Activated CD4-positive, CD25-positive, alpha-beta regulatory T cell treated with anti-CD3 and anti-CD28 coated beads, Interleukin-2, amount 50 U/mL, for 16 hours (primary cell): ENCODE measurements around the gene PARVA.

ENCODE experiments used
- DNase-seq: peaks from one replicate; pipeline ENCODE4 v3.0.0-alpha.2; 2020; ENCODE audit warnings: low read depth, low spot score

Gene PARVA

DNA sequence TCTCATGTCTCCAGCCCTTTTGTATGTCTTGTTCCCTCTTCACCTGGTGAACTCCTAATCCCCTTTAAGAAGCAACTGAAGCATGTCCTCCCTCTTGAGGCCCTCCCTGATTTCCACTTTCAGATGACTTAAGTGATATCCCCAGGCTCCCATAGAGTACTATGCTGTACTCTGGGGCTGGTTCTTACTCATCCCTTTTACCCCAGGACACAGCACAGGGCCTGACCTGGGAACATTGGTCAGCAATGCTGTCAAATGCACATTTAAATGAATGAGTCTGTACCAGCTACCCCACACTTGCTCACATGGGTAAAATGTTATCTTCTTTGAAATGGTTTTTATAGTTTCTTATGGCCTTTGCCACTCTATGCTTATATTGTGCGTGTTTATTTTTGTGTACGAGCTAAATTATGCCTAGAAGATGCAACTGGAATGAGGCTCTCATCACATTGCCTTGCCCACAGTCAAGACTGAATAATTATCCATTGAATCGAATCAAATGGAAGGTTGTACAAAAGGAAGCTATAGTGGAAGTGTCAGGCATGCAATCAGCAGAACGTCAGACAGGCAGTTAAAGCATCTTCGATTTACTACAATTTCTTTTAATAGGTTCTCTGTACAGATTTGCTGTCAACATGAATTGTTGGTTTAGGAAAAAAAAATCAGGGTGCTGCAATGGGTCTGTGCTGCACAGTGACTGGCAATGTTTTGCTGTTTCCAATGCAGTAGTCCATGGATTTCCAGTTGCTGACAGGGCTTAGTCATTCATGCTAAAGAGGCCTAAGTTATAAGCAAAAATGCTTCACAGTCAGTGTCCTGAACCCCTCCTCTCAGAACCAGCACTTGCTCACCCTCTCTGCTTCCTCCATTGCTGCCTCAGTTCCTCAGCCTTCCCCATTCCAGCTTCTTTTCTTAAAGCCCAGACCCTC is 79.5 kb downstream of the PARVA start:
- DNase-seq: no peak

DNA sequence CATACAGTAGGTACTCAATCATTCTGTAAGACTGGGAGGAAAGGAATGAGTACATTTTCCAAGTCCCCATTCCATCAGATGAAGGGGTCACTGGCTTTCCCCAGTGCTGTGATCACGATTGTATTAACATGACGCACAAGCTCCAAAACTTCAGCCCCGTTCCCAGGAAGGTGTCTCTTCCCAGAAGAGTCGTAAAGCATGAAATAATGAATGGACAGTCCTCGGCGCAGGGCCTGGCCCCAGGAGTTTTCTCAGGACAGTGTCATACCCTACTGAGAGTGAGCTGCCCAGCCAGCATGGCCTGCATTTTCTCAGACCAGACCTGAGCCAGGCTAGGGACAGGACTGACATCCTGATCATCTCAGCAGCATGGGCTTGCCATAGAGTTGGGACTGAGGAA is 80.7 kb downstream of the PARVA start:
- no peak for DNase-seq

DNA sequence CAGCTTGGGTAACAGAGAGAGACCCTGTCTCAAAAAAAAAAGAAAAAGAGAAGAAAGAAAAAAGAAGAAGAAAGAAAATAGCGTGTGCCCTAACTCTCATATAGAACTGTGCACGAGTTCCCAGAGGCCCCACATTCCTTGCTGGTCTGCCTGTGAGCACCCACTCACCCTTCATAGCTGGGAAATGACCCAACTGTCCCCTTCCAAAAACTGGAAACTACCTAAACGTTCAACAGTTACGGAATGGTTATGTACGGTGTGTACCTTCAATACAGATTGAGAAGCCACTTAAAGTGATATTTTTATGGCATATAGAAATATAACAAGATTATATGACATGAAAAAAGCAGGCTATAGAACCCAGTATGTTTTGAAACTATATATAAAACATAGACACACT is 82.0 kb downstream of the PARVA start:
- DNase-seq: no peak

DNA sequence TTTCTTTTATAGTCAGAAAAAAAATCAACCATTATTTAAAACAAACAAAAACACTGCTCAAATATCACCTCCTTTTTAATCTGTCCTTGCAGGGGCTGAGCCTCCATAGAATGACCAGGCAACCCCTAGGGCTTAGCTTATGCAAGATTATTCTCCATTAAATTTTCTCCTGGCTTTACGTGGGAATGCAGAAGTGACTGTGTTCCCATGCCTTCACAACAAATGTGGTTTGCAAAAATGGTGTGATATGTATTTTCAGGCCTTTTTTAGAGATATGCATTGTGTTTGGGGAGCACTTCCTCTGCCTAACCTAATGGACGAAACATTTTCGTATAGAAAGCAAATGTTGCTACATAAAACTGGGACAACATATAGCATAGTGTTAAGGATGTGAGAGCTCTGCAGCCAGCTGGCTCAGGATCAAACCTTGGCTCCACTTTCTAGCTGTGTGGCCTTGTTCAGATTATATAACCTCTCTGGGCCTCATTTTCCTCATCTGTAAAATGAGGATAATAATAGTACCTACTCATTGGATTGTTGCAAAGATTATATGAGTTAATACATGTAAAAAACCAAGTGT is 82.6 kb downstream of the PARVA start:
- no peak for DNase-seq

DNA sequence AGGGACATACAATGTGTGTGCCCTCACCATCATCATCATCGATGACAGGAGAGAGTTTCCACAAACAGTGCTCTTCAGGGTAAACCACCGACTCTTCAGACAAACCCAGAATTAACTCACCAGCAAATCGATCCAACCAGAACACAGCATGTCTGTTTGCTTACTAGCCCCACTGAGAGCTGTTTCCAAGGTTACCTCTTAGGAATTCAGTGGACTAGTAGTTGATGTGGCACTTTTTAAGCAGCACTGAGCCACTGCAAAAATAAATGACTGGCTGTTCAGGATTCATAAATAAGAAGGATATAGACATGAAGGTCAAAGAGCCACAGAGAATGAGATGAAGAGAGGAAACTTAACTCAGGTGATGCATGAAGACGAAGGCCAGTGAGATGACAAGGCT is 83.1 kb downstream of the PARVA start:
- no peak for DNase-seq

DNA sequence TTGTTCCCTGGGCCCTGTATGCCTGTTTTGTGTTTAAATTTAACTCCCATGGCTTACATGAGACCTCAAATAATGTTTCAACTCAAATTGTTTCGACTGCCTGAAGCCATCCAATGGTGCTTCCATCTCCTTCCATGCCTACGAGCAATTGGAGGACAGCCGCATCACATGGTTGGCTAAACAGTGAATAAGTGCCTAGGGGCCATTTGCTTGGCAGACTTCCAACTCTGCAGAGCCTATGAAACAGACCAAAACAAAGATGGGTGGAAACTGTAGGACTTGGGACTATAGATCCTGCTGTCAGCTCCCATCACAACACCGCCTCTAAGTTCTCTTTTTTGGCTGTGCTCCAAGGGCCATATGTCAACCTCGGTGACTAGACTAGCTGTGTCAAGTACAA is 84.1 kb downstream of the PARVA start:
- no peak for DNase-seq

DNA sequence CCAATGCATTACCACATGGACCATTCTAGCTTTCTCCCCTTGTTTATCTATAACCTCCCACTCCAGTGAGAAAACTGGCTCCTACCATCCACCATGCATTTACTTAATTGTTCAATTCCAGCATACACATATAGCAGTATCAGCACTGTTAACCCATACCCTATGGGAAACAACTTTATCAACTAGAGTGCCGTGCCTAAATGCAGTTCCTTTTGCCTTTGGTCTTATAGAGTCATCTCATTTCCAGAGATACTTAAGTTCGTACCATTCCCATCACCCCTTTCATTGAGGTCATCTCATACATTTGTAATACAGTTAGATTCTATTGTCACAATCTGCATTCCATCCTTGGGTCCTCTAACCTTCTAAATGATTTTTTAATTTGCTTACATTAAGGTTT is 86.9 kb downstream of the PARVA start:
- no peak for DNase-seq

DNA sequence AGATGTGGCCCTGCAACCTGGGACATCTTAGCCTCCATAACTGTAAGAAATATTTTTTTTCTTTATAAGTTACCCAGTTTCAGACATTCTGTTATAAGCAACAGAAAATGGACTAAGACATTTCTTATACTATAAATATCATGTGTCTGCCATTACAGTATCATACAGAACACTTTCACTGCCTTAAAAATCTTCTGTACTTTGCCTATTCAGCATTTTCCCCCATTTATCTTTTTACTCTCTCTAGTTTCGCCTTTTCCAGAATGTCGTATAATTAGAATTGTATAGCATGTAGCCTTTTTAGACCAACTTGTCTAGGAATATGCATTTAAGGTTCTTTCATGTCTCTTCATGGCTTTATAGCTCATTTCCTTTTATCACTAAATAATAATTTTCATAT is 88.0 kb downstream of the PARVA start:
- DNase-seq: no peak

DNA sequence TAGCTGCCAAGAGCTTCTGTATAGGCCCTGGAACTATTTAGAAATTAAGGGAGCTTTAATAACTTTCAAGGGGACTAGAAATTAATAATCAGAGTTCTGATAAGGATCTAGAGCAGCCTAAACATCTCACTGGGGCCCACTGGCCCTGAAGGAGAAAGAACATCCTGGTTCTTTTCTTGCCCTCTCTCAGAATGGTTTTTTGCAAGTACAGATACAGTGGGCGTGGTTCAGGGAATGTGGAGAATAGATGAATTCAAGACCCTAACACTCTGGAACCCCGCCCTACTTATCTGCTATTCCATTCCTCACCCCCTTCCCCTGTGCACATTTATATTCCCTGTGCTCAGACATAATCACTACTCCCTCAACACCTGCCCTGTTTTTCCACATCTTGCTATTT is 90.2 kb downstream of the PARVA start:
- no peak for DNase-seq

DNA sequence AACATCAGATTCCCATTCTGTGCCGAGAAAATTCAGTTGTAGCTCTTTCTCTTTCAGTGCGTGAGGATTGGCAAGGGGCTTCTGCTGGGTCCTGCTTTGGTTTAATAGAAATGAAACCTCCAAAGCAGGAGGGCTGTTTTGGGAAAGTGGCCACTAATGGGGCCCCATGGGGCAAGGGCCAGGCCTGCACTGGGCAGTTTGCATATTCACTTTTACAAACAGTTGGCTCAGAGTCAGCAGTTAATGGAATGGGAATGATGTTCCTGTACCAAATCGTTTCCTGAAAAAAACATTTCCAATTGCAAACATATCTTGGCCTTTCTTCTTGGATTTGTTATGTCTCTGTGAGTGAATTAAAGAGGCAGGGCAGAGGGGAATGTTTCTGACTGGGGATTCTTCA is 92.1 kb downstream of the PARVA start:
- no peak for DNase-seq

DNA sequence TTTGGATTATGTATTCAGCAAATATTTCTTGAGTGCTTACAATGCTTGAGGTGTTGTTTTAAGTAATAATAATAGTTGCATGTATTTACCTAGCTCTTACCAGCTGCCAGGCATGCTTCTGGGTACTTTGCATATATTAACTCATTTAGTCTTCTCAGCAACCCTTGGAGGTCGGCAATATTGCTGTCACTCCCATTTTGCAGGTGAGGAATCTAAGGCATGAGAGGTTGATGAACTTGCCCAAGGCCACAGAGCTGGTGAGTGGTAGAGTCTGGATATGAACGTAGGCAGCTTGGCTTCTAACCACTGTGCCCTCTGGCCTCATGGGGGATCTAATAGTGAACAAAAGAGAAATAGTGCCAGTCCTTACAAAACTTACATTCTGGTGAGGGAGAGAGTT is 92.9 kb downstream of the PARVA start:
- DNase-seq: no peak

DNA sequence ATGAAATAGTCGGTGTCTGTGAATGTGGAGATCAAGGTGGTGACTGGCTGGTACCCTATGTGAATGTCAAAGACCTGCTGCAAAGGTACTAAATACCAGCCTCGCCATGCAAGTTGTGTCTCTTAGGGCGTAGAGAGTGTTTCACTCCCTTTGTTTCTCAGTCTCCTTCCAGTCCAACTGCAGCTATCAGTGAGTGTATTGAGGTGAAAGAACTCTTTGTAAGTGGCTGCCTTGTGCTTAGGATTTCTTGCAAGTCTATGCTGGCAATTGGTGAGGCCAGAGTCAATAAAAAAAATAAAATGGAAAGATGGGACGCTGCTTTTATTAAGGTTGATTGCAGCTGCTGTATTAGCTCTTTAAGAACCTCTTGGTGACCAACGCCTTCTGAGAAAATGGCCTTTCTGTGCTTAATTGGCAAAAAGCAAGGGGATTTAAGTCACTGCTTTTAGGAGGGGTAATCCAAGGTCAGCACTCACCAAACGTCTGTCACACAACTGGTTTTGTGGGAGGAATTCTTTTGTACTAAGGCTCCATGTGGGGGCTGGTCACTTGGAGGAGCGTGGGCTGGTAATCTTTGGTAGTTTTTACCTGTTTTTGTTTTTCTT is 95.1 kb downstream of the PARVA start:
- no peak for DNase-seq

DNA sequence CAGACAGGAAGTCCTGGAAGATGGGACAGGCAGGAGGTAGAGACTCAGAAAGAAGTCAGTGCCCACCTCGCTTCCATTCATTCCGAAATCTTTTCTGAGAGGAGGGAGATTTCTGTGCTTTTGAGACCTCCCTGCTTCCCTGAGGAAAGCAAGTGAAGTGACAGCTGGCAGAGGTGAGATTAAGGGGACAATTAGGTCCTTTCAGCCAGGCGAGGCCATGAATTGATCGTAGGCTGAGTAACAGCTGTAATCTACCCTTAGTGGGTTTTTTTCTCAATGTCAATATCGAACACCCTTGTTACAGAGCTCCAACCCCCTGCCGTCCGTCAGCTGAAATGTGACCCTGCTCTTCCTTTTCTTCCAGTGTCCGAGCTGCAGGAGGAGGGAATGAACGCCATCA is 96.0 kb downstream of the PARVA start:
- DNase-seq: no peak

DNA sequence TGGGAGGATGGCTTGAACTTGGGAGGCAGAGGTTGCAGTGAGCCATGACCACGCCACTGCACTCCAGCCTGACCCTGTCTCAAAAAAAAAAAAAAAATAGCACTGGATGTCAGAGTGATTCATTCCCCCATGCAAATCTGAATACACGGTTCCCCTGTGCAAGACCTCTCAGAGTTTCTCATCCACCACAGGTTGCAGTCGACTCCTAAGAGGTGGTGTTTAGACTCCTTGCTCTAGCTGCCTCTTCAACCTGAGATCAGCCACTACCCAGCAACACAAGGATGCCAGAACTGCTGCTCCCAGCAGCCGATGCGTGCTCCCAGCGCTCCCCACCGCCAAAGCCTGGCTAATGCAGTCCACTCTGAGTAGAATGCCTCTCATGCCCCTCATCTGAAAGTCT is 97.5 kb downstream of the PARVA start:
- no peak for DNase-seq

DNA sequence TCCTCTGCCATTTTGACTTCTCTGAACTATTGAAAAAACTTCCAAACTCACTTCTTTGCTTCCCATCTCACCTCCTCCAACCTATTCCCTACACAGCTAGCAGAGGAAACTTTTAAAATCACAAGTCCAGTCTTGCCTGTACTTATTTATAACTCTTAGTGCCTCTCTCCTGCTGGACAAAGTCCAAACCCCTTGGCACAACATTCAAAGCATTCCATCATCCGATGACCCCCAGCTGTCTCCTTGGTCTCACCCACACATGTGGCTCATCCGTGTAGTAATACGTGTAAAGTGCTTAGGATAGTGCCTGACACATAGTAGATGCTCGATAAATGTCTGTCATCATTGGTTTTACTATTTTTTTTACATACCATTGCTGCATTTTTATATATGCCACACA is 101.4 kb downstream of the PARVA start:
- no peak for DNase-seq

DNA sequence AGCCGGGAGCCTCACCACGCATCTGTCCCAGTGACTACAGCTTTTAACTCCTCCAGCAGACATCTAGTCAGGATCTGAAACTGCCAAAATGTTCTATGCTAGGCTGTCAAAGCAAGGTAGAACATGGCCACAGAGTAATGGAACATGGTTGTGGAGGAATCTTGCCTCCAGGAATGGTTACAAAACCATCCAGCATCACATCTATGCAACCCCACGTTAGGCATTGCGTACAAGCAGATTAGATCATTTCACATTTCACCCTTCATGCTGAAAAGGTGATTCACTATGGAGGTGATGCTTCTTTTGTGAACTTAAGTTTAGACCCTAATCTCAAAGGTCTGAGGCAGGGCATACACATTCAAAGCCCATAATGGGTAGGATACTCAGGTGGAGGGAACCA is 103.0 kb downstream of the PARVA start:
- no peak for DNase-seq

DNA sequence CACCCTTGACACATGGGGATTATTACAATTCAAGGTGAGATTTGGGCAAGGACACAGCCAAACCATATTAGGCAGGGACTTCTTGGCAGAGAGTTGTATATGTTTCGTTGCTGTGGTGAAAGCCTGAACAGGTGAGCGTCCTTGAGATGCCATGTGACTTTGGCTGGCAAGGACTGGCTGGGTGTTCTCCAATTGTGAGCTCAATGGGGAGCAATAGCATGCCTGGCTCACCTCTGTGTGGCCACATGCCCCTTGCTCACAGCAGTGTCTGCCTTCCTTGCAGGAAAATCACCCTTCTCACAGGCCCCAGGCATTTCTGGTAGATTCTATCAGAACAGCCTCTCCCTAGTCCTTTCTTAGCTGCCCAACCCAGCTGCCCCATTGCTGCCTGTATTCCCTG is 105.5 kb downstream of the PARVA start:
- no peak for DNase-seq

DNA sequence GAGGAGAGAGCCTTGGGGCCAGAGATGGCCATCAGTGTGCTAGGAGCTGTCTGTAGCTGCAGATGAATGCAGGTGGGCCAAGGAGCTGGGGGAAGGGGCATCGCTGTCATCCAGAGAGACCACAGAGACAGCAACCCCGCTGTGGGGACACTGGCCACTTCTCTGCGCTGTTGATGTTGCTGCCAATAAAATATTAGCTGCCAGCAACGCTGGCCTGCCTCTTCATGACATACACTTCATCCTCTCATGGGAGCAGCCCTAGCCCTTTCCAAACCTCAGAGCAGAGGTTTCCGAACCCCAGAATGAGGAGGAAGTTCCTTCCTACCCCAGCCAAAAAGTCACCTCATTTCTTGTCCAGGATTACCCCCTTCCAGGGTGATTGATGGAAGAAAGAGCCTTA is 106.2 kb downstream of the PARVA start:
- no peak for DNase-seq

DNA sequence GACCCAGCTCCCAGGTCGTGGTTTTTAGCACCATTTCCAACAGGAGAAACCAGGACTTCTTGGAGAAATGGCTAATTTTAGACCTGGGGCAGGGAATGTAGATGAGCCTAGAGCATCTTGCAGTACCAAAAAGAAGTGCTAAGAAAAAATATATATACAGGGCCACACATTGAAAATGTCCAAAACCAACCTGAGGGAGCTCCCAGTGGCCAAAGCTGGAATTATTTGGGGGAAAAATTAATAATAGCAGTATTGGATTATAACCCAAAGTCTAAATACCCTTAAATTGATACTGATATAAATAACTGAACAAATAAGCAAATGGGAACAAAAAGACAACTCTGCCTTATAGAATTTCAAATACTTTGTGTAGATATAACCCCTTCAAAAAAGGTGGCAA is 108.0 kb downstream of the PARVA start:
- no peak for DNase-seq

DNA sequence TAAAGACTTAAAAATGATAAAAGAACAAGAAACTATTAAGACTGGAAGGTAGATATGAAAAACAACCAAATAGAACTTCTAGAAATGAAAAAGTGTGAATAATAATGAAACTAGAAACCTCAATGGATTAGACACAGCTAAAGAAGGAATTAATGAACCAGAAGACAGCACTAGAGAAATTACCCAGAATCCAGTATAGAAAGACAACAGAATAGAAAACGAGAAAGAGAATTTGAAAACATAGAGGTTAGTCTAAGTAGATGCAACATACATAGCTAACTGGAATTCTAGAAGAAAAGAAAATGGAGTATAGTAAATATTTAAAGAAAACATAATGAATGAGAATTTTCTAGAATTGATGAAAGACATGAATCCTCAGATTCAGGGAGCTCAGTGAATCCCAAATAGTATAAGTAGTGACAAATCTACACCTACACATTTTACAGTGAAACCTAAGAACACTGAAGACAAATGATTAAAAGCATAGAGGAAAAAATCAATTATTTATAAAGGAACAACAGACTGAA is 111.9 kb downstream of the PARVA start:
- no peak for DNase-seq

DNA sequence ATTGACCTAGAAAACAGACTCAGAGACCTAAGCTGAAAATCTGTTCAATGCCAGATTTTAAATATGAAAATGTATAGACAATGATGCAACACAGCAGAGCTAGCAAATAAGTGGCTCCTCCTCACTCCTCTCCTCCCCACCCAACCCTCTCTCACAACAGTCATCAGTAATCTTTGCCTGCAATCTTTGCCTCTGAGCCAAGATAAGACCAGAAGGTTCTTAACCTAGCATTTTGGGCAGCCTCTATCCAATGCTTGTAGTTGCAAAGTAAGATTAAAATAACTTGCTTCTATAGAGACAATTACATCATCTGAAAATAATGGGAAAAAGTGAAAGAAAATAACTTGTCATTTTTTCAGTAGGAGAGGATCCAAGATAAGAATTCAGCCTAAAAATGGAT is 117.3 kb downstream of the PARVA start:
- DNase-seq: no peak

DNA sequence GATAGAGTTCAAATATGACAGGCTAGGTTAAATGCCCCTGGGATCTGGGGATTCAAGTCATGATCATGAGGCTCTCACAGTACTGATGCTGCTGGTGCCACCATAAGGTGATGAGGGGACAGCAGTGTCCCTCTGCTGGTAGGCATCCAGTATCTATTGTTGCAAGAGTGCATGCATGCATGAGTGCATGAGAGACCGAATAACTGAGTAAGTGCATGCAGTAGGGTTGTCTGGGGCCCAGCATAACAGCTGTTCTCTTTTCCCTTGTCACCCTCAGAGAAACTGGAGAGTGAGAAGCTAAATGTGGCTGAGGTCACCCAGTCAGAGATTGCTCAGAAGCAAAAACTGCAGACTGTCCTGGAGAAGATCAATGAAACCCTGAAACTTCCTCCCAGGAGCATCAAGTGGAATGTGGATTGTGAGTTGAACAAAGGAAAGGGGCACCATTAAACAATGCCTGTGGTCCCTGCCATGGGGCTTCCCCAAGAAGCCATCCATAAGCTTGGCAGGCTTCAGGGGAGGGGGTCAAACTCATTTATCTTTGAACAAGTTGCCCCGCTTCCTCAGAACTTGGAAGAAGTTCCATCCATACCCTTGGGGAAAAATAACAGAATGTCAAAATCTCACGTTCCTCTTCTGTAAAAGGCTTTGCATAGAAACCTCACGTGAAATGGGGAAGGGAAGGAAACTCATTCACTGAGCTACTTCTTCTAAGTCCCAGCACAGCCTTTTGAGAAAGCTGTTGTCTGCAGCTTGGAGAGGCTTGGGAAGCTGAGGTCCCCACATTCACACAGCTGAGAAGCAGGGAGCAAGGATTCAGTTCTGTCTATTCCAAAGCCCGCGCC is 119.0 kb downstream of the PARVA start:
- DNase-seq: no peak
